Breast epithelium (tissue), 4 donors: ENCODE measurements around the gene TOP2B. TPM values are rescaled to one million over a fixed set of nuclear protein-coding genes. Genes with fewer than 3 reads are reported as not detected.

ENCODE experiments used
- DNase-seq, 2 donors: peaks; one replicate each; pipeline ENCODE4 v3.0.0-alpha.2; 2019; ENCODE audit warnings: low spot score in 2 of 2
- H3K27ac ChIP-seq, 2 donors: fragments of 200-600 bp; sonication (generic) in 1 of 2; one replicate each; pipeline ENCODE4 v1.5.1; 2016 to 2019; ENCODE audit warnings: mild to moderate bottlenecking in 1 of 2
- H3K27me3 ChIP-seq, 2 donors: fragments of 200-600 bp; sonication (generic) in 1 of 2; one replicate each; pipeline versions ENCODE4 v1.5.1 to v1.6.0; 2017 to 2019; ENCODE audit warnings: control low read depth in 1 of 2, mild to moderate bottlenecking in 1 of 2
- H3K36me3 ChIP-seq: fragments of 200-600 bp; one replicate; pipeline ENCODE4 v1.5.1; 2019
- H3K4me1 ChIP-seq, 2 donors: fragments of 200-600 bp; sonication (generic); one replicate each; pipeline ENCODE4 v1.5.1; 2016 to 2019; ENCODE audit warnings: control low read depth in 1 of 2
- H3K4me3 ChIP-seq, 3 donors: fragments of 200-600 bp; sonication (generic); 1 replicate in 2 of 3; 2 replicates in 1 of 3; pipeline ENCODE4 v1.5.1; 2016 to 2019; ENCODE audit warnings: mild to moderate bottlenecking in 3 of 3, moderate library complexity in 2 of 3
- H3K9me3 ChIP-seq, 2 donors: fragments of 200-600 bp; sonication (generic) in 1 of 2; one replicate each; pipeline ENCODE4 v1.5.1; 2016 to 2019; ENCODE audit warnings: control low read depth in 1 of 2
- POLR2A ChIP-seq: fragments of 450-650 bp; IDR thresholded peaks from one replicate; pipeline ENCODE4 v1.6.1; 2016; ENCODE audit warnings: antibody characterized with exemption, mild to moderate bottlenecking, moderate library complexity
- POLR2AphosphoS5 ChIP-seq, 3 donors: sonication (generic); formaldehyde crosslinking; IDR thresholded peaks; one replicate each; pipeline ENCODE4 v1.6.1; 2017; ENCODE audit warnings: antibody characterized with exemption in 3 of 3
- intact Hi-C: fragments of 100-400 bp; cut with DNase I; formaldehyde crosslinking; loops from one replicate; pipeline ENCODE4 v1.15.1; 2023; ENCODE audit warnings: low total_unique reads
- total RNA-seq, 3 donors: library from RNA; depleted of rRNA; stranded (reverse); fragments of >200 nt; gene quantifications; one replicate each; pipeline ENCODE4 v1.1.0, GENCODE V29; 2016
- TF ChIP-seq, protein P1 (sequence below), 3 donors: fragments of 450-650 bp; IDR thresholded peaks; one replicate each; pipeline ENCODE4 v1.5.1; 2016 to 2017; ENCODE audit warnings: antibody characterized with exemption in 3 of 3, mild to moderate bottlenecking in 3 of 3, moderate library complexity in 3 of 3

TOP2B gene
- total RNA-seq, 3 donors from 2014 or later: 79.8 to 145 (median 125) TPM

DNA sequence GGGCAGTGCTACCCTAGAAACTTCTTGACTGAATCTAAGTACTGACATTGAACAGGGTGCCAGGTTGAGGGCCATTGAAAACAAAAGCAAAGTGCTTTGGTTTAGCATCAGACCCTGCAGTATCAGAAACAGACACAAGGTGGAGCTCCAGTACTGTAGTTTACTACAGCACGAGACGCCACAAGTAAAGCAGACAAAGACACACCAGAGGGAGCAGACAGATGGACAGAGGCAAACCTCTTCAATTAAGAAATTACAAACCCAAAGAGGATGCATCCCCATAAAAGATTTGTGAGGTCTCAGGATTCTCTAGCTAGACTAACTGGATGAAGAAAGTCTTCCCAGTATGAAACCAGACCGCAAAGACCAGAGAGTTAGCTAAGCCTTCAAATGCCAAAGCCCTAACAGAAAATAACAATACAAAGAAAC is 16.6 kb downstream of the TOP2B start:
- peak in 1 of 2 donors; percentile 39 for DNase-seq
- H3K36me3 ChIP-seq: no peaks in the 10 kb centered on the region
- intact Hi-C loops: no loop called here

DNA sequence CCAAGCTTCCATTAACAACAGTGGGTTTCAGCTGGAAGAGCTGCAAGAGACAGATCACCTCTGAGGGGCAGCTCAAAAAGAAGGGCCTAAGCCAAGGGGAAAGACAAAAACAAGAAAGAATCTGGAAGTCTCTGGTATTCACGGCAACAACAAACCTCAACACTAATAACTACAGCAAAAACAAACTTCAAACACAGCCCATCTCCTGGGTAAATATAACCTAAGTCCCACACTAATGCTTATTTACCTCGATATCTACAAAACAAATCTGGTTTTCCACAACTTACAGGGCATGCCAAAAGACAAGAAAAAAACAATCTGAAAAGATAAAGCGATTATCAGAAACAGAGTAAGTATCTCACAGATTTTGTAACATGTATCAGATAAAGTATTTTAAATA is 29.7 kb downstream of the TOP2B start:
- no peak overlapping the region for H3K27ac ChIP-seq
- no peak for TF ChIP-seq POLR2AphosphoS5 (IDR thresholded peaks at IDR 0.05)
- TF ChIP-seq POLR2A: no peak
- TF ChIP-seq, protein P1, sequence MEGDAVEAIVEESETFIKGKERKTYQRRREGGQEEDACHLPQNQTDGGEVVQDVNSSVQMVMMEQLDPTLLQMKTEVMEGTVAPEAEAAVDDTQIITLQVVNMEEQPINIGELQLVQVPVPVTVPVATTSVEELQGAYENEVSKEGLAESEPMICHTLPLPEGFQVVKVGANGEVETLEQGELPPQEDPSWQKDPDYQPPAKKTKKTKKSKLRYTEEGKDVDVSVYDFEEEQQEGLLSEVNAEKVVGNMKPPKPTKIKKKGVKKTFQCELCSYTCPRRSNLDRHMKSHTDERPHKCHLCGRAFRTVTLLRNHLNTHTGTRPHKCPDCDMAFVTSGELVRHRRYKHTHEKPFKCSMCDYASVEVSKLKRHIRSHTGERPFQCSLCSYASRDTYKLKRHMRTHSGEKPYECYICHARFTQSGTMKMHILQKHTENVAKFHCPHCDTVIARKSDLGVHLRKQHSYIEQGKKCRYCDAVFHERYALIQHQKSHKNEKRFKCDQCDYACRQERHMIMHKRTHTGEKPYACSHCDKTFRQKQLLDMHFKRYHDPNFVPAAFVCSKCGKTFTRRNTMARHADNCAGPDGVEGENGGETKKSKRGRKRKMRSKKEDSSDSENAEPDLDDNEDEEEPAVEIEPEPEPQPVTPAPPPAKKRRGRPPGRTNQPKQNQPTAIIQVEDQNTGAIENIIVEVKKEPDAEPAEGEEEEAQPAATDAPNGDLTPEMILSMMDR (IDR thresholded peaks at IDR 0.05): no peak
- no peak overlapping the region for H3K4me3 ChIP-seq
- DNase-seq: no peak
- intact Hi-C loops: no loop called here
- no peaks in the 10 kb centered on the region for H3K9me3 ChIP-seq
- no peaks in the 10 kb centered on the region for H3K27me3 ChIP-seq
- H3K4me1 ChIP-seq: no peaks in the 10 kb centered on the region
- peaks cover 10% of the 10 kb centered on the region for H3K36me3 ChIP-seq

More for the DNA sequence above, 16.6 kb downstream of the TOP2B start:
- Histone ChIP-seq H3K27me3 (no peaks in the 10 kb centered on the region), H3K27ac (no peak overlapping the region), H3K4me3 (no peak overlapping the region), H3K9me3 (peaks cover 12 to 24% of the 10 kb centered on the region in 2 donors), H3K4me1 (no peaks in the 10 kb centered on the region)
- no peak for TF ChIP-seq POLR2A
- TF ChIP-seq, protein P1 (IDR thresholded peaks at IDR 0.05): peak; percentile 59 to 84 (median 76)

DNA sequence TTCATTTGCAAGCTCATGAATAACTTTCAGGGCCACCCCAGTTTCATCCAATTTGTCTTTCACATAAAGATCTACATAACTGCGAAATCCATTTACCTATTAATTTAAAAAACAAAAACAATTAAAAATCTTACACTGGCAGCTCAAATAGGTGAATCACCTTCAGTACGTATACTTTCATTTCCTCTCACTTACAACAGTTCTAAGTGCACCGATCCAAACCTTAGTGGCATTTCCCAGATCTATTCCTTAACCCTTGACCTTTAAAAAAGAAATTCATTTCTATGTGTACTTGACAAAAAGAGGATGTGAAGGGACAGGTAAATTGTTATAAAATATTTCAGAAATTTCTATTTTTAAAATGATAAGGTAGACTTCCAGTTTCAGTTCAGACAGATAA is 30.8 kb downstream of the TOP2B start:
- no peak overlapping the region for H3K27ac ChIP-seq
- no peaks in the 10 kb centered on the region for H3K27me3 ChIP-seq
- intact Hi-C loops: no loop called here
- TF ChIP-seq POLR2A: no peak
- TF ChIP-seq, protein P1 (IDR thresholded peaks at IDR 0.05): no peak
- no peak for TF ChIP-seq POLR2AphosphoS5 (IDR thresholded peaks at IDR 0.05)
- H3K36me3 ChIP-seq: peaks cover 11% of the 10 kb centered on the region
- H3K9me3 ChIP-seq: no peaks in the 10 kb centered on the region
- no peak for DNase-seq
- no peak overlapping the region for H3K4me3 ChIP-seq
- H3K4me1 ChIP-seq: no peaks in the 10 kb centered on the region

DNA sequence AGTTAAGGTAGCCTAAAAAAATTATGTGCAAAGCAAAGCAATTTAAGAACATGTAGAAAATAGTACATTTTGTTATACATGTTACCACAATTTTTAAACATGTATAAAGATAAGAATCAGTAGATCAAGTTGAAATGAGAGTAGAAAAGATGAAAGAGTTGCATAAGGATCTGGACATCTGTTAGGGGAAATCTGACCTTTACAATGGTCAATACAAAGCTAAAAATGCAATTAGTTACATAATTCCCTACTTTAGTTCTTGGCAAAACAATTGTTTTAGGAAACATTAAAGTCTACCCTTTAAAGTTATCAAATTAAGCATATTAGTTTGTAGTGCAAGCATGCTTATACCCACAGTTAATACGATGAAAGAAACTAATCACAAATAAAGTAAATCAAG is 32.7 kb downstream of the TOP2B start:
- TF ChIP-seq POLR2A: no peak
- TF ChIP-seq, protein P1 (IDR thresholded peaks at IDR 0.05): no peak
- TF ChIP-seq POLR2AphosphoS5 (IDR thresholded peaks at IDR 0.05): no peak
- no peak overlapping the region for H3K4me3 ChIP-seq

DNA sequence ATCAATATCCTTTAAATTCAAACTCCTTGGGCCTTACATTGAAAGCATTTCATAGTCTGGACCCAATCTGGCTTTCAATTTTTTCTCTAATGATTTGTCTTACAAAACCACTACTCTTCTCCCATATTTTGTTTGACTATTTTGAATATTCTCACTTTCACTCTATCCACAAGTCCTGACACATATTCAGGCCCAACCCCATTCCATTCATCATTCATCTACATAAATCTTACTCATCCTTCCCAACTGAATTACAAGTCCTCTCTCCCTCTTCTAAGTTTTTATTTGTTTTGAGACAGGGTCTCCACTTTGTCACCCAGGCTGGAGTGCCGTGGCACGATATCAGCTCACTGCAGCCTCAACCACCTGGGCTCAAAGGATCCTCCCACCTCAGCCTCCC is 43.6 kb downstream of the TOP2B start:
- no peak for TF ChIP-seq POLR2AphosphoS5 (IDR thresholded peaks at IDR 0.05)
- TF ChIP-seq, protein P1 (IDR thresholded peaks at IDR 0.05): no peak
- Histone ChIP-seq H3K27me3 (no peaks in the 10 kb centered on the region), H3K4me1 (no peaks in the 10 kb centered on the region), H3K27ac (no peak overlapping the region), H3K9me3 (no peaks in the 10 kb centered on the region), H3K36me3 (peaks cover 5% of the 10 kb centered on the region), H3K4me3 (no peak overlapping the region)
- intact Hi-C loops: no loop called here
- DNase-seq: no peak

More for the DNA sequence above, 32.7 kb downstream of the TOP2B start:
- Histone ChIP-seq H3K27ac (no peak overlapping the region), H3K4me1 (no peaks in the 10 kb centered on the region), H3K36me3 (peaks cover 16% of the 10 kb centered on the region), H3K27me3 (no peaks in the 10 kb centered on the region), H3K9me3 (no peaks in the 10 kb centered on the region)
- intact Hi-C loops: no loop called here
- no peak for DNase-seq
